ENCODE results near the gene KRT80.

Gene KRT80

GRCh38 chr12:52151153-52151836, 40.5 kb downstream of the KRT80 start:
- DNase-seq = no peak

DNA sequence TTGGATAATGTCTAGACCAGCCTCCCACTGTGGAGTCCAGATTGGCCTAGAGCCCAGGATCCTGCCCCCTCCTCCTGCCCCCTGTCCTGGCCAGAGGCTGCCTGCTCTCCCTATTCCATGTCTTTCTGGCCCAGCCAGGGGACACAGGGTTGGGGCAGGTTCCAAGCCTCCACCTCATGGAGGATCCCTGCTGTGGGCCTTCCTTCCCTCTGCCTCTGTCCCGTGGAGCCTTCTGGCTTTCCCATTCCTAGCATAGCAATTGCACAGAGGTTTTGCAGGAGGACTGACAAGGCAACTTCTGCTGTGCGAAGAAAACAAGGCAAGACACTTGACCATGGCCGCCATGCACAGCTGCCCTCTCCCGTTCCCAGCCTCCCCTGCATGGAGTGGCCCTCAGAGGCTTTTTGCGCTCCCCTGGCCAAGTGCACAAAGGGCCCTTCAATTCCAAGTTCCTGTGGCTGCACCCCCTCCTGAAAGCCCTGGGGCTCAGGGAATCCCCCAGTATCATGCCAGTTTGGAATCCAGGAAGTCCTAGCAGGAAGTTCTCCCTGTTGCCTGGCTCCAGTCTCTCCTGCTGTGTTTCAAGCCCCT, 42.1 kb downstream of the KRT80 start:
- DNase-seq = no peak

GRCh38 chr12:52149182-52149641, 42.6 kb downstream of the KRT80 start:
- no peak for DNase-seq

DNA sequence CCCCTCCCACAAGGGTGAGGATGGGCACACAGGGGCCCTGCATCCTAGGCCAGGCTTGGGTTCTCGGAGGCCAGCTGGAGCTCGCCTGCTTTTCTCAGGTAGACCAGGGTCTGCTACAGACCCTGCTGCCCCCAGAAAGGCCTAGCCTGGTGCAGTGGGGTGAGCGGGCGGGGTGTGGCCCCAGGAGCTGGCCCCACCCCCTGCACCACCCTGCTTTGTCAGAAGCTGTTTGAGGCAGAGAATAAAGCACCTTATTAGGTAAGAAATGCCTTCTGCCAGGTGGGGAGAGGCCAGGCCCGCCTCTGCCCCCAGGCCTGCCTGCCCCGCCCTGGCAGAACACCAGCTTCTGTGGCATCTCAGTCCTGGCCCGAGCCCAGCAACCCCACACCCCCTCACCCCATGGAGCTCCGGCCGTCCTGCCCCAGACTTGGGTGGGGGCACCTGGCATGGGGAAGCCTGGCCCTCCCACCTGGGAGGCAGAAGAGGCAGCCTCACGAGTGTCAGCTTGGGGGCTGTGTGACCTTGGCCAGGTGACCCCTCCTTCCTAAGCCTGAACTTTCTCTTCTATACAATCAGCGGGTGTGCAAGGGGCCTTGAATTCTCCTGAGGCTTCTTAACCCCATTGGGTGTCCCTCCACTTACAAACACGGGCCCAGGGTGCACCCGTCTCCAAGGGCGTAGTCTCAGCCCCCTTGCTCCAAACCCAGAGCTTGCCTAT, 43.2 kb downstream of the KRT80 start:
- DNase-seq = peak in 1 of 2 experiments; percentile 22

DNA sequence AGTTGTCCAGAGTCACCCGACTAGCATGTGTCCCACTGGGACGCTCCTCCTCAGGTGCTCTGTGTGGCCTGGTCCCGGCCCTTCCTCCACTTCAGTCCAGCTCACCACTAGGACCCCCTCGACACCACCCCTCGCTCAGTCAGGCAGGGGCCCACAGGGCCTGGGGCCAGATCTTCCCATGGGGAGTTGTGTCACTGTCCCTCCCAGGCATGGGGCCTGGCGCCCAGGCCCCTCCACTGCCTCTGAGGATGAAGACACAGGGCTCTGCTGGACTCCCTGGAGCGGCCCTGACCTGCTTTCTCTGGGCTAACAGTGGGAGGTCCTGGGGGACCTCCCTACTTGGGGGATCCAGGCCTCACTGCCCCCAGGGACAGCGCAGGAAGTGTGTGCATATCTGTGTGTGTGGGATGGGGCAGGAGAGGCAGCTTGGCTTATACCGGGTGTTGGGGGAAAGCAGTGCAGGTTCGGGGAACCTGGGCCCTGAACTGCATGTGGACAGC, 43.8 kb downstream of the KRT80 start:
- no peak for DNase-seq

DNA sequence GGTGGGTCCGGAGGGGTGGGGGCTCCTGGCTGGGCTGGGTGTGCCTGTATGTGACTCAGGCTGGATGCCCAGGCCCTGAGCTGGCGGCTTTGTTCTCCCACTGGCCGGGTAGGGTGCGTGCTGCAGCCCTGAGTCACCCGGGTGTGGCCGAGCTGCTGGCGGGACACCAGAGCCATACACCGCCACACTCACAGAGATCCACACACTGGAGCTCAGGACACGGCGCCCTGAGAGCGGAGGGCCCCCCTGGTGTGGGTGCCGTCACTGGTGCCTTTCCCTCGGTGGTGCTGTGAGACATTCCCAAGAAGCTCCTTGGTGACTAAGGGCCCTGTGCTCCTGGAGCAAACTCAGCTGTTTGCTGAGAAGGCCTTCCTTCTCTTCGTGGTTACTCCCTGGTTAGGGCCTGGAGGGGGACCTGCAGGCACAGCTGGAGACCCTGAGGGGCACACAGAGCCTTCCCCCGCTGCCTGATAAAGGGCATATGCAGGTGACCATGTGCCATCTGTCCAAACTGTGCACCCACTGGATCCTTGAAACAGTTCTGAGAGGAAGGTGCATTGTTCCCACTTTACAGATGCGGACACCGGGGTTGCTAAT, 44.3 kb downstream of the KRT80 start:
- peak; percentile 94 to 96 for DNase-seq

DNA sequence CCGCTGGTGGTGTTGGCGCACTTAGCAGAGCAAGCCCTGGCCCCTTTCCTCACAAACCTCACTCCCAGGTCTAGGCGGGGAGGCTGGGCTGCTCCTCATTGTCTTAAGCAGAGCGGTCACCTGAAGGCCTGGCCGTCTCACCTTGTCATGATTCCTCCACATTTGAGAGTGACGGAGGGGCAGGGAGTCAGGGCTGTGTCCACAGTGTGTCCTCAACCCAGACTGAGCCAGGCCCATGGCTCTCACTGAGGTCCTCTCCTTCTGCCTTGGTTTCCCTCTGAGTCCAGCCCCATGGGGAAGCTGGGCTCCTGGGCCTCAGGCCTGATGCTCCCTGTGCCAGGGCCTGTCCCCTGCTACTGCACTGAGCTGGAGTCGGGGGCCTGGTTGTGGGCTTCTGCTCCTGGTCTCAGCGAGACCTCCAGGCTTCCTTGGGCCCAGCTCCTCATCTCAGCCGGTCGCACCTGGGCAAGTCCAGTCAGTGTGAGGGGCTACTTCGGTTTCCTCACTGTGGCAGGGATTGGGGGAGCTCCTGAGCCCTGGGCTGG, 44.9 kb downstream of the KRT80 start:
- no peak for DNase-seq

DNA sequence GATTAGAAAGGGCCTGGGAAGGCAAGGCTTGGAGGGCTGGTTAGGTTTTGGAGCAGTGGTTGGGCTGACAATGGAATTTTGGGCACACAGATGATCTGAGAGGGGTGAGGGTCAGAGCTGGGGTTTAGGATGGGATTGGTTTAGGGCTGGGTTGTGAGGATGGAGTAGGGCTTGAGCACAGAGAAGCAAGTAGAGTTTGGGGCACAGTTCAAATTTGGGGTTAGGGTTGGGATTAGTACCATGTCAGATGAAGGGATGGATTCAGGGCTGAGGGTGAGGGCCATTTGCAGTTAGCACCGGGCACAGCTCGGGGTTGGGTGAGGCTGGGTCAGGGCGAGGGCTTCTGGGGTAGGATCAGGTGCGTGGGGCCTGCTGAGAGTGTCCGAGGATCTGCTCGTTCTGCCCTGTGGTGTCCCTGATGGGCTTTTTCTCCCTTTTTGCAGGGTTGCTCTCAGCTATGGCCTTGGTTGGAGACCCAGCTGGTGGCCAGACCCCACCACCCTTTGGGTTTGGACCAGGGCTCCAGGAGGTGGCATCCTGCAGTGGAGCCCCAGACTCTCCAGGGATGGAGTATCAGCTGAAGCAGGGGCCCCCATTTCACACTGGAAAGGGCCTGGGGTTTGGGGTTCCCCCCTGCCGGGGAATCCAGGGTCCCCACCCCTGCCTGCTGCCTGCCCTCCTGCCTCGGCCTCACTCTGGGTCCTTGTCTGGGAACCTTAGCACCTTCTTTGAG, 45.6 kb downstream of the KRT80 start:
- DNase-seq = no peak

DNA sequence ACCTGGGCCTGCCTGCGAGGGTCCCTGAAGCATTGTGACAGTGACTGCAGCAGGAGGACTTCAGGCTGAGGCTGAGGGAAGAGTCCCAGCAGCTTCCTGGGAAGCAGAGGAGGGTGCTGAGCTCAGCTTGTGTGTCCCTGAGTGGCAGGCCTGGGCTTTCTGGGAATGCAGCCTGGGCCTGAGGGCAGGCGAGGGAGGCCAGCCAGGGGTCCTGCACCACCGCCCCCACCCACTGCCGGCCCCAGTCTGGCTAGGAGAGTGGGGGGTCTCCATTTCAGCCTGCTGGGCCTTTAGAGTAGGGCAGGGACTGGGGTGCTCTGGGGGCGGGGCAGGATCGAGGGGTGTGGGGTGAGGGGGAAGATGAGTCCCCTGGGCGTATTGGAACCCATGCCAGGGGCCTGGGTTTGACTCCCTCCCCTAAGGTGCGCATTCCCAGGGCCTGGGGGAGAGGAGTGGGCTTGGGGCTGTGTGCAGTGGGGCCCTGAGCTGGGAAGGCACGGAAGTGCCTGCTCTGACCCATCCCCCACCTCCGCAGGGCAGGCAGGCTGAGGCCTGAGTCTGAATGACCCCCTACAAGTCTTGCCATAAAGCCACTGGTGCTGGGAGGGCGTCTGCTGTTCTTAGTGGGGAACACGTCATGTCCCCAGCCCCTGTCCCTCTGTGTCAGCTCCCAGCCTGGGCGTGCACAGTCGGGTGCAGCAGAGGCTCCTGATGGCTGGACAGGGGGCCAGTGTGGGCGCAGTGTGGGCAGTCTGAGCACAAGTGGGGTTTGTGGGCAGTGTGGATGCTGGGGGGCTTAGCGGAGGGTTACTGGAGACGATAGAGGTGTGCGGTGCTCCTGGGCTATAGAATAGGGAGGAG, 46.4 kb downstream of the KRT80 start:
- no peak for DNase-seq

DNA sequence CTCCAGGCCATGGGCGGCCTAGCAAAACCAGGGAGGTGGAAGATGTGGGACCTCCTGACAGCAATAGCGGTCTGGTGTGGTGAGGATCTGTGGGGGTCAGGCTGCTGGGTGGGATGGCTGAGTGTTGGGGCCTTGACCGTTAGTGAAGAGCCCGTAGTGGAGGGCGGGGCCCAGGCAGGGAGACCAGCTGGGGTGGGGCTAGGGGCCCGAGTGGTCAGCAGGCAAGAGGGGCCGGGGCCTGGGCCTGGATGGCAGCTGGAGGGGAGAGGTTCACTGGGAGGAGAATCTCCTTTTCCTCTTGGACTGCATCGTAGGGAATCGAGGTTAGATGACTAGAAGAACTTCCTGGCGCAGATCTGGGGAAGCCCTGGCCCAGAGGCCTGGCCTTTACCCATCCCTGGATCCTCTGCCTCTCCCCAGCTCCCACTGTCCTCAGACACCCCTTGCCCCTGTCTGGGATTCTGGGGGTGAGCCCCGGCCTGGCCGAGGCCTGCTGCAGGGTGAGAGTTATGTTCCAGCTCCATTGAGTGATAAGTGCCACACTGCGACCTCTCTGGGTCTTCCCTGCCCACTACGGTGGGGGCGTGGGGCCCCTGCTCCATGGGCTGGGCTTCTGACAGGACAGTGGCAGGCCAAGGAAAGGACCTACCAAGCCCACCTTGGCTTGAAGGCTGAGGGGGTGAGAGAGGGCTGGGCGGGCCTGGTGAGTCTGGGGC, 47.1 kb downstream of the KRT80 start:
- no peak for DNase-seq

DNA sequence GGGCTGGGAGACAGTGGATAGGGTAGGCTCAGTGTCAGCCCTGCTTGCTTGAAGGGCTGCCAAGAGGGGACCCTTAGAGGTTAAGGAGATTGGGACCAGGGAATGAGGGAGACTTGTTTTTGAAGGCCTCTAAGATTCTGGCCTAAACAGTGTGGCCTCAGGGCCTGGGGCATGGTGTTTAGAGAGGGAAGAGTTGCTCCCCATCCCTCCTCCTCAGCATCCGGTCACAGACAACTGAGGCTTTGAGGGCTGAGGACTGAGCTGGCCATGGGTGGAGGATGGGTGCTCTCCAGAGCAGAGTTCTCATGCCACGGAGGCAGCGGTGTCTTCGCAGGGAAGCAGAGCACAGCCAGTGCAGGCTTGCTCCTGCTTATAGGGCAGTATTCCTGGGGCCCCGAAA, 49.4 kb downstream of the KRT80 start:
- no peak for DNase-seq

DNA sequence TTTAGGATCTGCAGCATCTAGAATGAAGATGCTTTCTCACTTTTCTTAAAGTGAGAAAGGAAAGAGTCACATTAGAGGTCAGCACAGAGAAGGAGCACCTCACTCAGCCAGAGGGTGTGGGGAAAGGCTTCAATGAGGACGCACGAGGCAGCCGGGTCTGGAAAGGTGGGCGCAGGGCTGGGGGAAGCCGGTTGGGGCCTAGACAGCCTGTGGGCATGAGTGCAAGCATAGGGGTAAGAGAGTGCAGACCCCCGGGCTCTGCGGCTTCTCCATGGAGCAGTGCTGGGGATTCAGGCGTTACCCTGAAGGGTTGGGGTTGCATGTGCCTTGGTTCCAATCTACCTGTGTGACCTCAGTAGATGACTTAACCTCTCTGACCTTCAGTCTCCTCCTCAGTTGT, 49.9 kb downstream of the KRT80 start:
- no peak for DNase-seq

DNA sequence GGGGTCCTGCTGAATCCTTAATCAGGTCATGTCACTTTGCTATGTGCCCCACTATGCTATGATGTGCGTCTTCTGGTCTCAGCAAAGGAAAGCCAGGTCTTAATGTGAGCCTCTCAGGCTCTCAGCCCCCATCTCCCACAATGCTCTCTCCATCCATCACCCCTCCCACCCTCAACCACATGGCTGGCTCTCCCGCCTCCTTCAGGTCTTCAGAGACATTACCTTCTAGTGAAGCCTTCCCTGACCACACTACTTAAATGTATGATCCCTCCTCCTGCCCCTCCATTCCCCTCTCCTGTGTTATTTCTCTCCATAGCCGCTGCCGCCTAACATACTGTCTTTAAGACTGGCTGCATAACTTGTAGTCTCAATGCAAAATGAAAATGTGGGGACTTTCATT, 50.5 kb downstream of the KRT80 start:
- DNase-seq = peak in 1 of 2 experiments; percentile 45

DNA sequence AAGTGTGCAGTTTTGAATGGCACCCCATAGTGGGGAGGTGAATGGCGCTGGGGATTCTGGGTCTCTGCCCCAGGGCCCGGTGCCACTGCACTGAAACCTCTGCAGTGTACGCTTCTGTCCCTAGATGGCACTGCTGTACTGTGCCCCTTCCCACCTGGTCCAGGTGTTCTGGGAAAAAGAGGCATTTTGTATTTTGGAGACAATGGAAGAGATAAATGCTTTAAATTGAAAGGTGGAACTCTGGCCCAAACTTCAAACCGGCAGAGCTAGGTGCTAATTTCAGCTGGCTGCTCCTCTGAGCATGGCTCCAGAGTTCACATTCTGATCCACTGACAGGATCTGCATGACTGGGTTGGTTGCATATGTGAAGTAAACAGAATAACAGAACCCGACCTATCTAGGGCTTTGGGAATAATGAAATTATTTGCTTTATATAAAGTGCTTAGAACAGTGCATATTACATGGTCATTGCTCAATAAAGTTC, 52.2 kb downstream of the KRT80 start:
- peak in 1 of 2 experiments; percentile 55 for DNase-seq

GRCh38 chr12:52139147-52139546, 52.7 kb downstream of the KRT80 start:
- DNase-seq = no peak

- DNase-seq = no peak
Measured at GRCh38 chr12:52137746-52138145, 54.1 kb downstream of the KRT80 start.

- no peak for DNase-seq
Measured at GRCh38 chr12:52132754-52133161, 59.1 kb downstream of the KRT80 start.

GRCh38 chr12:52130711-52131110, 61.1 kb downstream of the KRT80 start:
- DNase-seq = no peak

GRCh38 chr12:52127683-52128450, 63.9 kb downstream of the KRT80 start:
- DNase-seq = no peak

Measured in SW 1271 (cell line).